Esophagus squamous epithelium (tissue), 5 donors: Measurements from ENCODE around the gene PRDM2. TPM values are rescaled to one million over a fixed set of nuclear protein-coding genes. Genes with fewer than 3 reads are reported as not detected.

Experiments
- DNase-seq: peaks from one replicate; lab custom pipeline; 2025; lab: John Stamatoyannopoulos, UW
- H3K27ac ChIP-seq, 4 donors: fragments of 200-600 bp; sonication (generic); one replicate each; pipeline ENCODE4 v1.5.1; 2016 to 2019; ENCODE audit warnings: mild to moderate bottlenecking in 1 of 4
- H3K27me3 ChIP-seq, 4 donors: fragments of 200-600 bp; sonication (generic); 1 replicate in 3 of 4; 2 replicates in 1 of 4; pipeline versions ENCODE4 v1.5.1 to v1.6.0; 2017 to 2021; ENCODE audit warnings: antibody characterized with exemption in 1 of 4
- H3K36me3 ChIP-seq, 3 donors: fragments of 200-600 bp; sonication (generic); one replicate each; pipeline ENCODE4 v1.5.1; 2016 to 2019
- H3K4me1 ChIP-seq, 3 donors: fragments of 200-600 bp; sonication (generic); one replicate each; pipeline ENCODE4 v1.5.1; 2017 to 2019
- H3K4me3 ChIP-seq, 4 donors: fragments of 200-600 bp; sonication (generic); 1 replicate in 3 of 4; 2 replicates in 1 of 4; pipeline ENCODE4 v1.5.1; 2016 to 2019; ENCODE audit warnings: mild to moderate bottlenecking in 2 of 4, moderate library complexity in 1 of 4
- H3K9me3 ChIP-seq, 3 donors: fragments of 200-600 bp; sonication (generic); one replicate each; pipeline ENCODE4 v1.5.1; 2016 to 2019
- CTCF ChIP-seq, 6 experiments: fragments of 450-650 bp in 4 of 6; fragments of 200-600 bp in 2 of 6; sonication (generic) in 2 of 6; IDR thresholded peaks; one replicate each; pipeline ENCODE4 v1.5.1; 2016 to 2019; ENCODE audit warnings: antibody characterized with exemption in 6 of 6, mild to moderate bottlenecking in 4 of 6, moderate library complexity in 4 of 6
- POLR2A ChIP-seq, 4 donors: fragments of 450-650 bp; IDR thresholded peaks; one replicate each; pipeline ENCODE4 v1.6.1; 2017; ENCODE audit warnings: antibody characterized with exemption in 4 of 4, mild to moderate bottlenecking in 4 of 4, moderate library complexity in 3 of 4
- WGBS, 2 donors: methylation state at CpG; one replicate each; pipeline ENCODE4 v1.1.5; 2018; 5-methylcytosine and 5-hydroxymethylcytosine counted together
- intact Hi-C: fragments of 100-400 bp; cut with DNase I; formaldehyde crosslinking; loops from one replicate; pipeline ENCODE4 v1.15.0; 2022
- total RNA-seq, 4 donors: library from RNA; depleted of rRNA; stranded (reverse); fragments of >200 nt; gene quantifications; one replicate each; pipeline ENCODE4 v1.1.0, GENCODE V29; 2016
- donor health status: DM: yes; HTN: yes; CAD: no.

The PRDM2 gene
- total RNA-seq, 4 donors from 2014 or later, result 19.2 to 37.4 (median 26.2) TPM

- DNase-seq, result no peak
- H3K36me3 ChIP-seq, result peaks cover 0 to 20% (median 0%) of the 10 kb centered on the region in 3 donors
- H3K9me3 ChIP-seq, result no peaks in the 10 kb centered on the region
- intact Hi-C loops, result no loop called here
- H3K4me3 ChIP-seq, result no peak overlapping the region
- peaks cover 36 to 100% (median 57%) of the 10 kb centered on the region in 3 donors for H3K4me1 ChIP-seq
- 38 to 68% methylated on average over 2 of the region's 2 CpGs for WGBS, 2 donors
- peak overlapping the region in 3 of 4 donors; percentile 24 to 81 (median 57) for H3K27ac ChIP-seq
- TF ChIP-seq POLR2A (IDR thresholded peaks at IDR 0.05) (no peak), CTCF (IDR thresholded peaks at IDR 0.05) (no peak)
- H3K27me3 ChIP-seq, result no peaks in the 10 kb centered on the region
Measured at GRCh38 chr1:13757693-13758092, 57.7 kb downstream of the PRDM2 start.

- WGBS, 2 donors, result 28 to 31% methylated on average over 4 of the region's 4 CpGs
- Histone ChIP-seq H3K27me3 (no peaks in the 10 kb centered on the region), H3K27ac (peak overlapping the region in 3 of 4 donors; percentile 28 to 81 (median 57)), H3K4me3 (peak overlapping the region in 2 of 4 donors; percentile 5 to 12), H3K9me3 (no peaks in the 10 kb centered on the region), H3K4me1 (peaks cover 25 to 100% (median 58%) of the 10 kb centered on the region in 3 donors), H3K36me3 (peaks cover 0 to 14% (median 0%) of the 10 kb centered on the region in 3 donors)
- intact Hi-C loops, result no loop called here
- no peak for DNase-seq
- TF ChIP-seq POLR2A (IDR thresholded peaks at IDR 0.05), result no peak
- peak in 2 of 6 experiments; percentile 19 to 36 for TF ChIP-seq CTCF (IDR thresholded peaks at IDR 0.05)
Measured at GRCh38 chr1:13759072-13759471, 59.1 kb downstream of the PRDM2 start.

GRCh38 chr1:13760340-13760739 is 60.4 kb downstream of the PRDM2 start:
- H3K9me3 ChIP-seq, result no peaks in the 10 kb centered on the region
- H3K4me3 ChIP-seq, result no peak overlapping the region
- no peak for TF ChIP-seq CTCF (IDR thresholded peaks at IDR 0.05)
- no peak for TF ChIP-seq POLR2A (IDR thresholded peaks at IDR 0.05)
- H3K36me3 ChIP-seq, result peaks cover 0 to 8% (median 0%) of the 10 kb centered on the region in 3 donors
- H3K27me3 ChIP-seq, result no peaks in the 10 kb centered on the region
- H3K27ac ChIP-seq, result peak overlapping the region in 2 of 4 donors; percentile 57 to 81
- intact Hi-C loops, result no loop called here
- H3K4me1 ChIP-seq, result peaks cover 24 to 100% (median 61%) of the 10 kb centered on the region in 3 donors
- WGBS, 2 donors, result 89 to 96% methylated on average over 2 of the region's 2 CpGs
- no peak for DNase-seq

GRCh38 chr1:13760921-13761320 is 60.9 kb downstream of the PRDM2 start:
- Histone ChIP-seq H3K9me3 (no peaks in the 10 kb centered on the region), H3K4me3 (no peak overlapping the region), H3K27ac (peak overlapping the region in 1 of 4 donors; percentile 57), H3K27me3 (no peaks in the 10 kb centered on the region), H3K36me3 (peaks cover 0 to 8% (median 0%) of the 10 kb centered on the region in 3 donors), H3K4me1 (peaks cover 21 to 100% (median 61%) of the 10 kb centered on the region in 3 donors)
- peak in 1 of 6 experiments; percentile 25 for TF ChIP-seq CTCF (IDR thresholded peaks at IDR 0.05)
- TF ChIP-seq POLR2A (IDR thresholded peaks at IDR 0.05), result no peak
- WGBS, 2 donors, result 43 to 51% methylated on average over 5 of the region's 5 CpGs
- intact Hi-C loops, result no loop called here
- no peak for DNase-seq

- no peak for DNase-seq
- Histone ChIP-seq H3K4me1 (peaks cover 13 to 100% (median 54%) of the 10 kb centered on the region in 3 donors), H3K27ac (no peak overlapping the region), H3K4me3 (no peak overlapping the region), H3K9me3 (no peaks in the 10 kb centered on the region), H3K36me3 (peaks cover 0 to 8% (median 0%) of the 10 kb centered on the region in 3 donors), H3K27me3 (no peaks in the 10 kb centered on the region)
- 76 to 87% methylated on average over 9 of the region's 9 CpGs for WGBS, 2 donors
- intact Hi-C loops, result no loop called here
- TF ChIP-seq POLR2A (IDR thresholded peaks at IDR 0.05) (no peak), CTCF (IDR thresholded peaks at IDR 0.05) (no peak)
Measured at GRCh38 chr1:13761883-13762282, 61.9 kb downstream of the PRDM2 start.
